Renal pelvis (tissue), 4 donors: Measurements from ENCODE around the gene SELPLG. TPM values are rescaled to one million over a fixed set of nuclear protein-coding genes. Genes with fewer than 3 reads are reported as not detected.

Experiments
- DNase-seq: peaks from one replicate; pipeline ENCODE4 v3.0.0-alpha.2; 2013
- polyA plus RNA-seq, 3 donors: library from polyadenylated mRNA; unstranded; fragments of 120-200 nt; gene quantifications; one replicate each; pipeline ENCODE4 v1.2.1, GENCODE V29; 2013; ENCODE audit not compliant: insufficient read length in 3 of 3

The SELPLG gene
- polyA plus RNA-seq, 3 donors: 1.8 to 2.2 (median 1.9) TPM

GRCh38 chr12:108605690-108606406 lies 27.8 kb downstream of the SELPLG start:
- DNase-seq: no peak

- DNase-seq: no peak
Measured at GRCh38 chr12:108605000-108605689, 28.5 kb downstream of the SELPLG start.

DNA sequence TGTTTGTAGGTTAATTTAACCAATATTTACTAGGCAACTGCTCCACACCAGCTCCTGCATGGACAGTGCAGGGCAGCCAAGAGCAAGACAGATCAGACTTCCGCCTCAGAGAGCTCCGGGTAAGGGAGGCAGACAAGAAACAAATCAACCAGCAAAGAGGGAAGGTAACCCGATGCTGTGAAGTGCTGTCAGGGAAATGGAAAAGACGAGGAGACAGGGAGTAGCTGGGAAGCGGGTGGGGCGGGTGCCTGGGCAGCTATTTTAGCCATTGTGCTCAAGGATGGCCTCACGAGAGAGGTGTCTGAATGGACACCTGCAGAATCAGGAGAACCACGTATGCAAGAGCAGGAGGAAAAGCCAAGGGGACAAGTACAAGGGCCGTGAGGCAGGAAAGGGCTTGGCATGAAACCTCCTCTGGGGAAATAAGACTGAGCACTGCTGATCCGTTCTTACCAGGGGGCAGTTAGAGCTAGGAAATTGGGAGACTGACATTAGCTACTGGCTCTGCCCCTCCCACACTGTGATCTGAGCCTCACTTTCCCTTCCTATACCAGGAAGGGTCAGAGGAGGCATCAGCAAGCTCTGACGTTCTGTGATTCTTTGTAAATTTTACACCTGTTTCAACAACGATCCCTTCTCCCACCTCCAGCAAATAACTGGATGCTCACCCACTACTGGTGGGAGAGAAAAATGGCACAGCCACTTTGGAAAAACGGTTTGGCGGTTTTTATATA lies 29.3 kb downstream of the SELPLG start:
- DNase-seq: no peak

DNA sequence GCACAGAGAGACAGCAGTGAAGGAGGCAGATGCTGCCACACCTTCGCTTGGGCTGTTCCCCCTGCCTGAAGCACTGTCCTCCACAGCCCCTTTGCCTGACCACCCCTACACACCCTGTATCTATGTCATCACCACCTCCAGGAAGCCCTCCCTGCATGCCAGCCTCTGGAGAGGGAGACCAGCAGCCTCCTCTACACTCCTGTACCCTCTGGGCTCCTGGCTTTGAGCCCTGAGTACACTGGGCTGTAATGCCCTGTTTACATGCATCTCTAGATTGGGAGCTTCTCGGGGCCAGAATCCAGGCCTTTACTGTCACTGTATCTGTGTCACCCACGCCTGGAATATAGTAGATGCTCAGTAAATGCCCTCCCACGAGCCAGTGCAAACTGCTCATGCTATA lies 30.0 kb downstream of the SELPLG start:
- DNase-seq: no peak

DNA sequence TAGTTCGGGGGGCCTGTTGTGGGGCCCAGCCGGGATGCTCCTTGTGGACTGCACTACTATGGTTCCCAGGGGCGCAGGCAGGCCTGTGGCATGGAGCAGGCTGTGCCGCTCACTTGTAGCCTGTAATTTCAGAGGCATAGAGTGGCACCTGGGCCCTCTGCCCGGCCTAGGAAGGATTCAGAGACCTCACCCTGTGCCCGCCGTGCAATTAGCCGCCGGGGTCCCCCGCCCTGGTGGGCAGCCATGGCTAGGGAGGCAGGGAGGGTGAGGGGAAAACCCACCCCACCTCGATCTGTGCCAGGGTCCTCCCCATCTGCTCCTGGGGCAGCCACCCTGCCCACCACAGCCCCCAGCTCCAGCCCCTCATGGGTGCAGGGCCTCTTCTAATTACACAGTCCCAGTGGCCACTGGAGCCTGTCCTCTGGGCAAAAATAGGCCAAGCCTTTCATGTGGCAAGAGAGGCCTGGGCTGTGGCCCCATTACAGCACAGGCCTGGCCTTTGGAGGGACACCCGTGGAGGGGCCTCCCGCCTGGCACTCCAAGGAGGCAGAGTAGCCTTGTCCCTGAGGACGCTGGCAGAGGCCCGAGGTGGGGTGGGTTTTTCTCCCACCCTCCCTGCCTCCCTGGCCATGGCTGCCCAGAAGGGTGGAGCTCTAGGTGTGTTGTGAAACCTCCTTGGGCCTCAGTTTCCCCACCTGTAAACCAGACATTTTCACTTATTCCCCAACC lies 30.6 kb downstream of the SELPLG start:
- DNase-seq: no peak

DNA sequence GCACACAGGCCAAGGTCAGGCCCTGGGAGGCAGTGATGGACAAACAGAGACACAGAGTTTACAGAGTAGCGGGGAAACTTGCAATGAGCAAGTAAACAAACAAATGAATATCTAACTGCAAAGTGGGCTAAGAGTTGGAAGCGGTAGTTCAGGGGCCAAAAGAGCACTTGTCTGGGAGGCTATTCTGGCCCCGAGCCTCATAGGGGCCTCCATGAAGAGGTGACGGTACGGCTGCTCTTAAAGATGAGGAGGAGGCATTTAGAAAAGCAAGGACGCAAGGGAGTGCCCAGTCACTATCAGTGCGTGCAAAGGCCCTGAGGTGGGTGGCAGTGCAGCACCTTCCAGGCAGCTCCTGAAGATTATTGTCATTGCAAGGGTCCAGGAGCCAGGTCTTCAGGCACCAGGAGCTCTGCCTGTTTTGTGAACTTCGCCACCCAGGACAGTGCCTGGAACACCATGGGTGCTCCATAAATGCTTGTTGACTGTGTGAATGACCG lies 31.4 kb downstream of the SELPLG start:
- DNase-seq: no peak

DNA sequence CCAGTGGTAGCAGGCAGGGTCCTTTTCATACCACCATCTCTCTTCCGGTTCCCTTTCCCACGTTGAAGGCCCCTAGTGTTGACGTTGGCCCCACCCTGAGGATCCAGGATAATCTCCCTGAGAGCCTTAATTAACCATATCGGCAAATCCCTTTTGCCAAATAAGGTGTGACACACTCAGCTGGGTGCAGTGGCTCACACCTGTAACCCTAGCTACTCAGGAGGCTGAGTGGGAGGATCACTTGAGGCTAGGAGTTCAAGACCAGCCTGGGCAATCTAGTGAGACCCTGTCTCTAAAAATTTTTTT lies 33.0 kb downstream of the SELPLG start:
- no peak for DNase-seq

- no peak for DNase-seq
Measured at GRCh38 chr12:108599948-108600701, 33.6 kb downstream of the SELPLG start.

DNA sequence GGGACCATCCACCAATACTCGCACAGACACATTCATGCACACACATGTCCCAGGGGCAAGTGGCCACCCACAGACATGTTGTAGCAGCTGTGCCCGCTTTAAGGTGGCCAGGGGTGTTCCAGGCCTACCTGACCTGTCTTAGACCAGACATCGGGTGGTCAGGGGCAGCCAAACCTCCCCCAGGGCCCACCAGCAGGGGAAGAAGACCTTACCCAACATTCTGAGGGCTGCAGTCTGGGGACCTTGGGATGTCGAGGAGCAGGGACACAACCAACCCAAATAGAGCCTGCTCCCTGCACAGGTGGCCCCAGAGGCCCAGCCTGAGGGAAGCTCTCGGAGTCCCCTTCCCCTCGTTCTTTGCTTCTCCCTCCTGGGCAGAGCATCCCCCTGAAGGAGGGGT lies 34.2 kb downstream of the SELPLG start:
- no peak for DNase-seq

DNA sequence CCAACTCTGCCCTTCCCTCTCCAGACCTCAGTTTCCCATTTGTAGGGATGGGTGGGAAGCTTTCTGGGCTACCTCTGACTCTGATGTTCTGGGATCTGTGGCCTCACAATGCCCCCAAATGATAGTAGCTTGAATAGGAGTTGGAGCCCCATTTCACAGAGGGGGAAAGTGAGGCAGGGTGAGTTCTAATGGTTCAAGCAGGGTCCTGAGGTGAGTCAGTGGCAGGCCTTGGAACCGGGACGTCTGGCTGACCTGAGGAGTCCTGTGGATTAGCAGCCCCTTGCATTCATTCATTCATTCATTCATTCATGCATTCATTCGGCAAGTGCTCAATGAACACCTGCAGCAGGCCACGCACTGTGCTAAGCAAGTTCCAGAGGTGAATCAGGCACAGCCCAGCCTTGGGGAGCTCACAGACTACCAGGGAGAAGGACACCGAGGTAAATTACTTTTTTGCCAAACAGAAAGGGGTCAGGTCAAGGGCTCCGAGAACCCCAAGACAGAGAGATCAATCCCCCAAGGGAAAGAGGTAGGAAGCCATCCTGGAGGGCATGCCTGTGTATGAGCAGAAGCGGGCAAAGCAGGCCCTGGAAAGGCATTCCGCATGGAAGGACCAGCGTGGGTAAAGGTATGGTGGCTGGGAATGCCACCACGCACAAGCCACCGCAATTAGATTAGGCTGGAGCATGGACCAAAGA lies 35.0 kb downstream of the SELPLG start:
- no peak for DNase-seq

GRCh38 chr12:108597559-108598471 lies 35.9 kb downstream of the SELPLG start, which contains the start of gene TMEM119:
Gene TMEM119, minus strand, starts transcription at chr12:108598084. Its CDS starts 5,701 bp downstream, at chr12:108592383.
- peak; percentile 67 for DNase-seq

- no peak for DNase-seq
Measured at GRCh38 chr12:108596854-108597558, 36.7 kb downstream of the SELPLG start.

- no peak for DNase-seq
Measured at GRCh38 chr12:108595711-108596647, 37.7 kb downstream of the SELPLG start.

DNA sequence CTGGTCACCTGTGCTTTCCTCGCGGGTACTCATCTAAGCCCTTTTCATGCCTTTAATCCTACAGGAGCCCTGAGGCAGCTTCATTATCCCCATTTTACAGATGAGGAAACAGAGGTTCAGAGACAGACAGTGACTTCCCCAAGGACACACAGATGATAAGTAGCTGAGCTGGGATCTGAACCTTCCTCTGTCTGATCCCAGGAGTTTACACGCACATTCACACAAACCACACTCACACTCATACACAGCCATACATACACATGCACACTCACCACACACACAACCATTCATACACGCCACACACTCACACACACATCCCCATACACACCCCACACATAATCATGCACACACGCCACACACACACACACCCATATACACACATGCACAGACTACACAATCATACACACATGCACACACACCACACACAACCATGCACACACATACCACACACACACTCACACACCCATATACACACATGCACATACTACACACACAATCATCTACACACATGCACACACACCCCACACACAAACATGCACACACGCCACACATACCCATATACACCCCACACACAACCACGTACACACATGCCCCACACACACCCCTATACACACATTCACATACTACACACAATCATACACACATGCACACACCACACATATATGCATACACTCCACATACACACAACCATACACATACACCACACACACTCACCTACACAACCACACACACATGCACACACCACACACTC lies 38.6 kb downstream of the SELPLG start:
- DNase-seq: no peak

DNA sequence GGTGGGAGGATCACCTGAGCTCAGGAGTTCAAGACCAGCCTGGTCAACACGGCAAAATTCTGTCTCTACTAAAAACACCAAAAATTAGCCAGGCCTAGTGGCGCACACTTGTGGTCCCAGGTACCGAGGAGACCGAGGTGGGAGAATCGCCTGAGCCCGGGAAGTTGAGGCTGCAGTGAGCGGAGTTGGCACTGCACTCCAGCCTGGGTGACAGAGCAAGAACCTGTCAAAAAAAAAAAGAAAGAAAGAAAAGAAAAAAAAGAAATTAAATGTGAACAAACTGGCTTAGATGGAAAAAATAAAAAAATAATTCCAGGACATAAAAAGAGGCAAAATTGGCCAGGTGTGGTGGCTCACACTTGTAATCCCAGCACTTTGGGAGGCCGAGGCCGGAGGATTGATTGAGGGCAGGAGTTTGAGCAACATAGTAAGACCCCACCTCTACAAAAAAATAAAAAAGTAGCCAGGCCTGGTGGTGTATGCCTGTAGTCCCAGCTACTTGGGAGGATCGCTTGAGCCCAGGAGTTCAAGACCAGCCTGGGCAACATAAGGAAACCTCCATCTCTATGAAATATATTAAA lies 39.3 kb downstream of the SELPLG start:
- no peak for DNase-seq
